Peyer's patch (tissue), 4 donors: Measurements from ENCODE around the gene POLL.

ENCODE experiments used
- POLR2A ChIP-seq, 2 donors: fragments of 450-650 bp; IDR thresholded peaks; one replicate each; pipeline ENCODE4 v1.5.1; 2017; ENCODE audit warnings: antibody characterized with exemption in 2 of 2, mild to moderate bottlenecking in 2 of 2, moderate library complexity in 2 of 2
- TF ChIP-seq, protein P1 (sequence below), 6 experiments: fragments of 450-650 bp in 4 of 6; fragments of 200-600 bp in 2 of 6; sonication (generic) in 1 of 6; IDR thresholded peaks; one replicate each; pipeline ENCODE4 v1.5.1; 2017 to 2019; ENCODE audit warnings: antibody characterized with exemption in 6 of 6, mild to moderate bottlenecking in 3 of 6, moderate library complexity in 1 of 6

DNA sequence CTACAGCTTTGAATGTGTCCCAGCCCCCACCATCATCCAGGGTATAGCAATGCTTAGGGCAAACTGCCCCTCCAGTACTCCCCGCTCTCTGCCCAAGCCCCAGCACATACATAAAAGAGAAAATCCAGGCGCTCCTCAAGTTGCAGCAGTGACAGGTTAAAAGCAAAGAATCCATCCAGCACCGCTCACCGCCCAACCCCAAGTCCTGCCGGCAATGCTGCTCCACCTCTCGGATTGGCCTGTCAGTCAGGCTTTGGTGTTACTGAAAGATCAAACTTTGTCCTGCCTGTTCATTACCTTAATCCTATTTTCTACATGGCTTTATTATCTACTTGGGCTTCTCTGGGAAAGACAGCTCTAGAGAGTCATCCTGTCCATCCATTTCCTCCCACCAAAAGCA lies 31.9 kb upstream of the POLL start:
- TF ChIP-seq, protein P1, sequence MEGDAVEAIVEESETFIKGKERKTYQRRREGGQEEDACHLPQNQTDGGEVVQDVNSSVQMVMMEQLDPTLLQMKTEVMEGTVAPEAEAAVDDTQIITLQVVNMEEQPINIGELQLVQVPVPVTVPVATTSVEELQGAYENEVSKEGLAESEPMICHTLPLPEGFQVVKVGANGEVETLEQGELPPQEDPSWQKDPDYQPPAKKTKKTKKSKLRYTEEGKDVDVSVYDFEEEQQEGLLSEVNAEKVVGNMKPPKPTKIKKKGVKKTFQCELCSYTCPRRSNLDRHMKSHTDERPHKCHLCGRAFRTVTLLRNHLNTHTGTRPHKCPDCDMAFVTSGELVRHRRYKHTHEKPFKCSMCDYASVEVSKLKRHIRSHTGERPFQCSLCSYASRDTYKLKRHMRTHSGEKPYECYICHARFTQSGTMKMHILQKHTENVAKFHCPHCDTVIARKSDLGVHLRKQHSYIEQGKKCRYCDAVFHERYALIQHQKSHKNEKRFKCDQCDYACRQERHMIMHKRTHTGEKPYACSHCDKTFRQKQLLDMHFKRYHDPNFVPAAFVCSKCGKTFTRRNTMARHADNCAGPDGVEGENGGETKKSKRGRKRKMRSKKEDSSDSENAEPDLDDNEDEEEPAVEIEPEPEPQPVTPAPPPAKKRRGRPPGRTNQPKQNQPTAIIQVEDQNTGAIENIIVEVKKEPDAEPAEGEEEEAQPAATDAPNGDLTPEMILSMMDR (IDR thresholded peaks at IDR 0.05) = no peak
- no peak for TF ChIP-seq POLR2A (IDR thresholded peaks at IDR 0.05)
